WERI-Rb-1 (cell line): ENCODE results near the gene MYCBPAP.

Experiments used
- DNase-seq: peaks from one replicate; pipeline ENCODE4 v3.0.0-alpha.2; 2020
- H3K27ac ChIP-seq: fragments of 250-450 bp; sonication (Bioruptor Pico); 2 replicates; pipeline ENCODE4 v1.5.1; 2020; ENCODE audit warnings: mild to moderate bottlenecking, moderate library complexity
- H3K27me3 ChIP-seq: fragments of 250-450 bp; sonication (Bioruptor Pico); 2 replicates; pipeline ENCODE4 v1.5.1; 2021; ENCODE audit warnings: mild to moderate bottlenecking, low read depth, moderate library complexity; ENCODE audit not compliant: insufficient read depth, severe bottlenecking
- H3K36me3 ChIP-seq: fragments of 250-450 bp; sonication (Bioruptor Pico); 2 replicates; pipeline ENCODE4 v1.5.1; 2020; ENCODE audit warnings: mild to moderate bottlenecking, moderate library complexity
- H3K4me3 ChIP-seq: 2 replicates; pipeline ENCODE4 v1.5.1; 2011; ENCODE audit warnings: low read depth, mild to moderate bottlenecking, control low read depth, low read length
- H3K9me3 ChIP-seq: fragments of 250-450 bp; sonication (Bioruptor Pico); 2 replicates; pipeline ENCODE4 v1.5.1; 2021; ENCODE audit warnings: mild to moderate bottlenecking, moderate library complexity; ENCODE audit not compliant: severe bottlenecking
- CTCF ChIP-seq: IDR thresholded peaks from 2 replicates; pipeline ENCODE4 v1.5.1; 2011; ENCODE audit warnings: low read depth, mild to moderate bottlenecking, control low read depth, inconsistent platforms, low read length

The MYCBPAP gene

GRCh38 chr17:50514388-50514787 is 6.1 kb downstream of the MYCBPAP start:
- Histone ChIP-seq H3K4me3 (no peak overlapping the region), H3K27ac (no peak overlapping the region), H3K36me3 (no peaks in the 10 kb centered on the region), H3K9me3 (no peaks in the 10 kb centered on the region), H3K27me3 (no peaks in the 10 kb centered on the region)
- DNase-seq: no peak
- TF ChIP-seq CTCF: no peak

GRCh38 chr17:50514936-50515702 is 6.9 kb downstream of the MYCBPAP start:
- H3K9me3 ChIP-seq: no peaks in the 10 kb centered on the region
- no peaks in the 10 kb centered on the region for H3K27me3 ChIP-seq
- TF ChIP-seq CTCF: no peak
- H3K4me3 ChIP-seq: no peak overlapping the region
- H3K27ac ChIP-seq: no peak overlapping the region
- DNase-seq: no peak
- H3K36me3 ChIP-seq: no peaks in the 10 kb centered on the region

GRCh38 chr17:50517011-50517410 is 8.8 kb downstream of the MYCBPAP start:
- DNase-seq: no peak
- no peak overlapping the region for H3K4me3 ChIP-seq
- no peaks in the 10 kb centered on the region for H3K36me3 ChIP-seq
- no peaks in the 10 kb centered on the region for H3K27me3 ChIP-seq
- H3K9me3 ChIP-seq: no peaks in the 10 kb centered on the region
- H3K27ac ChIP-seq: no peak overlapping the region
- TF ChIP-seq CTCF: no peak

- DNase-seq: no peak
- TF ChIP-seq CTCF: no peak
- Histone ChIP-seq H3K27me3 (no peaks in the 10 kb centered on the region), H3K36me3 (no peaks in the 10 kb centered on the region), H3K27ac (no peak overlapping the region), H3K9me3 (no peaks in the 10 kb centered on the region), H3K4me3 (no peak overlapping the region)
Observed at GRCh38 chr17:50517504-50518383, 9.5 kb downstream of the MYCBPAP start.

- DNase-seq: no peak
- Histone ChIP-seq H3K9me3 (no peaks in the 10 kb centered on the region), H3K27ac (peak overlapping the region; percentile 28; the same call in 1 of the 2 replicates), H3K36me3 (no peaks in the 10 kb centered on the region), H3K27me3 (no peaks in the 10 kb centered on the region), H3K4me3 (no peak overlapping the region)
- no peak for TF ChIP-seq CTCF
Observed at GRCh38 chr17:50518384-50519023, 10.3 kb downstream of the MYCBPAP start.
